Mononuclear cell (primary cell): ENCODE data around the gene GULP1. TPM values are rescaled to one million over a fixed set of nuclear protein-coding genes. Genes with fewer than 3 reads are reported as not detected.

Source experiments
- H3K27me3 ChIP-seq: 2 replicates; pipeline ENCODE4 v1.6.0; 2011; ENCODE audit warnings: low read length, control low read depth; ENCODE audit not compliant: insufficient read depth
- H3K4me1 ChIP-seq: 2 replicates; pipeline ENCODE4 v1.5.1; 2011; ENCODE audit warnings: mild to moderate bottlenecking, low read length, control low read depth; ENCODE audit not compliant: insufficient read depth
- H3K4me3 ChIP-seq: 2 replicates; pipeline ENCODE4 v1.5.1; 2011; ENCODE audit warnings: mild to moderate bottlenecking, low read length, moderate library complexity
- H3K9me3 ChIP-seq: 2 replicates; pipeline ENCODE4 v1.5.1; 2011; ENCODE audit warnings: low read depth, mild to moderate bottlenecking, control low read depth, low read length
- total RNA-seq: library from RNA; depleted of rRNA; stranded (reverse); fragments of >200 nt; gene quantifications from one replicate; pipeline ENCODE4 v1.2.3, GENCODE V29; 2012

Gene GULP1
- total RNA-seq, 1 donor, result under 0.01 TPM

DNA sequence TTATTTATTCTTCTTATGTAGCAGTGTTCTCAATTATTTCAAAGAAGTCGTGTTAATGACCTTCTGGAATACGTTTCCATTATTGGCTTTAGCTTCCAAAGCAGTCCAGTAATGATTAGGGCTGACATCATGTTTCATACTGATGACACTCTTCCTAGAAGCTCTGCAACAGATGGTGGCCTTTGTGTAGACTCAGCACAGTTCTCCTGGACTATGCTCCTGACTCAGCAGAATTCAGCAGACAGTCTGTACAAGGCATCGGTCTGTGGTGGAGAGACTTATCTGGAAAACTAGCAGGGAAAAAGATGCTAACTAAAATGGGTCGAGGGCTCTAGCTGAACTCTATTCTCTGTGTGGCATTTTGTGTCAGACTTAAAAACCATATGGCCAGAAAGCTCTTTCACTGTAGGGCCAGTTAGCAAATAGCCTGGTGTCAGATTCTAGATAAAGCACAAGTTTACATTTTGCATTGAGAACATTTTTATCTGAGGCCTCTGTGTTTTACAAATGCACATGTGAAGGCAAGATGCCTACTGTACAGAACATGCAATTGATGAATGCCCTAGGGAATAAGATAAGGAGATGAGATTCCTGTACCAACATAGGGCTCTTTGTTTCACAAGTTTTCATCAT, 35.1 kb downstream of the GULP1 start:
- Histone ChIP-seq H3K4me1 (no peaks in the 10 kb centered on the region), H3K9me3 (no peaks in the 10 kb centered on the region), H3K27me3 (no peaks in the 10 kb centered on the region), H3K4me3 (no peak overlapping the region)

GRCh38 chr2:188327518-188328213, 36.0 kb downstream of the GULP1 start:
- Histone ChIP-seq H3K4me1 (no peaks in the 10 kb centered on the region), H3K4me3 (no peak overlapping the region), H3K27me3 (no peaks in the 10 kb centered on the region), H3K9me3 (no peaks in the 10 kb centered on the region)

- no peaks in the 10 kb centered on the region for H3K9me3 ChIP-seq
- H3K27me3 ChIP-seq, result no peaks in the 10 kb centered on the region
- H3K4me1 ChIP-seq, result no peaks in the 10 kb centered on the region
- H3K4me3 ChIP-seq, result no peak overlapping the region
Observed at GRCh38 chr2:188328419-188328818, 36.7 kb downstream of the GULP1 start.

DNA sequence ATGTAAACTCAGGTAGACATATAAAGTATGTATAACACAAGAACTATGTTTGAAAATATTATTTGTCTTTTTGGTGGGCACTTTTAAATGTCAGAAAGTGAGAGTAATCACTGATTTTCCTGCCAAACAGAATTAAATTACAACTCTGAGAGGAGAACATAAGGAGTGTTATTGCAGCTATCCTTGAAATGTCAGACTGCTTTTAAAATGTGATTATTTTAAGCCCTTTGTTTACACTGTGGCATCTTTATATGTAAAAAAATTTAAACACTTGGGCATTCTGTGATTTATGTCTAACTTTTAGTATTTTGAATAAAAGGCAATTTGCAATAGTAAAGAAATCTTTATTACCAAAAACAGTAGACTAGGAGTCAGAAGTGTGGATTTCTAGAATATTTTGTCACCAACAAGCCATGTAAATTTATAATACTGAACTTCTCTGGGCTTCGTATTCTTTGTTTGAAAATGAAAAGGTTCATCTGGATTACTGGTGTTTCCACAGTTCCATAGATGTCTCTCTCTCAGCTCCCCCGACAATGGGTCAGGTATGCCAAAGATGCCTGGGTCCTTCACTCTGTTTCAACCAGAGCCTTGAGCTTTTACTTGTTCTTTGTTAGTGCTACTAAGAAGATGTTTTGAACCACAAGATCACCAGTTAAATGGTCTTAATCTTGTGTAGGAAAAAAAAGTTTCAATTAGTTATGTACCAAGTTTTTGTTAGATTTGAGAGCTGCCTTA, 38.8 kb downstream of the GULP1 start:
- Histone ChIP-seq H3K9me3 (no peaks in the 10 kb centered on the region), H3K27me3 (no peaks in the 10 kb centered on the region), H3K4me1 (no peaks in the 10 kb centered on the region), H3K4me3 (no peak overlapping the region)

GRCh38 chr2:188332619-188333018, 40.9 kb downstream of the GULP1 start:
- no peaks in the 10 kb centered on the region for H3K27me3 ChIP-seq
- no peaks in the 10 kb centered on the region for H3K4me1 ChIP-seq
- no peak overlapping the region for H3K4me3 ChIP-seq

DNA sequence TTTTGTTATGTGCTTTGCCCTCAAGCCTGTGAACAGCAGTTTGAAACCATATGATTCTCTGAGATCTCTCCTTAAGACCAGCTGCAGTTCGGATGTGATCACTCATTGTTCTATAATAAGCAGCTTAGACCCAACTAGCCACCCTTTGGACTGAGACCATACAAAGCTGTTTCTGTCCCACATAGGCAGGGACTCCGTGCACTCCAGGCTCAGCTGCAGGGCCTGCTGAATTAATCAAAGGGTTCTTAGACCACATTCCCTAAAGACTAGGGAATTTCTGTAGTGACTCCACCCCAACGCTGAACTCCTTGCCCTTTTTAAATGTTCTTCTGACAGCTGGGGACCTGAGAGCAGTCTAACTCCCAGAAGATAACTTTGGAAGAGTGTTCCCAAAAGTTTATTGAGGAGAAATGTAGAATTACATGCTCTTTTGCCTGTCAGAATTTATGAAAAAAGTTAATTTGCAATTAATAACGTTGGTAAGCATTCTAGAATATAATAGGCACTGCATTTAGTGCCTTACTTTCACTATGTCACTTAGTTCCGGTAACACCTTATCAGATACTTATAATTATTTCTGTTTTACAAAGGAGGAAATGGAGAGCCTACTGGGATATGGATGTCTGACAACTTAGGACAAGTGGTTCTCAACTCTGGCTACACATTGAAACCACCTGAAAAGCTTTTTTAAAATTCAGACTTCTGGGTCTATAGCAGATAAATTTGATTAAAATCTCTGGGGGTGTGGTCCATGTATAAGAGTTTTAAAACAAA, 42.3 kb downstream of the GULP1 start:
- H3K9me3 ChIP-seq, result no peaks in the 10 kb centered on the region

More at GRCh38 chr2:188332619-188333018, 40.9 kb downstream of the GULP1 start:
- H3K9me3 ChIP-seq, result no peaks in the 10 kb centered on the region

DNA sequence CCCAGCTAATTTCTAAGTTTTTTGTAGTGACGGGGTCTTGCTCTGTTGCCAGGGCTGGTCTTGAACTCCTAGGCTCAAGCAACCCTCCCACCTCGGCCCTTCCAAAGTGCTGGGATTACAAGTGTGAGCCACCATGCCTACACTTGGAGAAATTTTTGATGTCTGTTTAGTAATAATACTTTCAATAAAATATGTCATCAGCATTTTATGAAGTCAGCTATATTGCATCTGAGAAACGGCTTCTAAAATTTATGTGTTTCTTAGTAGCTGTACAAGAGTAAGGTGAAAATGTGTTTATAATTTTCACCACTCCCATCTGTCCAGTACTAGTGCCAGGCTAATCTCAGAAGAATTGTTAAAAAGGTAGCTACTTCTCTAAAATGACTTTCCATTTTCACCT, 46.8 kb downstream of the GULP1 start:
- Histone ChIP-seq H3K9me3 (no peaks in the 10 kb centered on the region), H3K4me3 (no peak overlapping the region), H3K27me3 (no peaks in the 10 kb centered on the region), H3K4me1 (no peaks in the 10 kb centered on the region)

More for the DNA sequence above, 42.3 kb downstream of the GULP1 start:
- Histone ChIP-seq H3K4me1 (no peaks in the 10 kb centered on the region), H3K4me3 (no peak overlapping the region), H3K27me3 (no peaks in the 10 kb centered on the region)

GRCh38 chr2:188340257-188340656, 48.6 kb downstream of the GULP1 start:
- Histone ChIP-seq H3K9me3 (no peaks in the 10 kb centered on the region), H3K4me1 (no peaks in the 10 kb centered on the region), H3K27me3 (no peaks in the 10 kb centered on the region), H3K4me3 (no peak overlapping the region)

DNA sequence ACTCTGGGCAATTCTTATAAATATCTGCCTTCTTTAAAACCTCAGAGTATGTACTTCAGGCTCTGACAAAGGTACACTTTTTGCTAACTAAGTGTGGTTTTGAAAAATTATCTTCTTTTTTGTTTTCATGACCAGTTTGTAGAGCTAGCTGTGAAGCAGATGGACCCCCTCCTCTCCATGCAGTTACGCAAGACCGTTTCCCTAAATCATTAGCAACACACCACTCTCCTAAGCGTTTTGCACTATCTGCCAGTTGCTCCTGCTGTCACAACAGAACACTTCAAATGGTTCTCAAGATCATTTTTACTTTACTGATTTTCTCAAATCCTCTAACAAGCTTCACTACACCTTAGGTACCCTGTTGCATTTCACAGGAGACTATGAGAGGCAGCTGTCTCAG, 53.3 kb downstream of the GULP1 start:
- Histone ChIP-seq H3K4me1 (no peaks in the 10 kb centered on the region), H3K9me3 (no peaks in the 10 kb centered on the region), H3K27me3 (no peaks in the 10 kb centered on the region), H3K4me3 (no peak overlapping the region)

GRCh38 chr2:188345426-188345825, 53.8 kb downstream of the GULP1 start:
- Histone ChIP-seq H3K9me3 (no peaks in the 10 kb centered on the region), H3K4me1 (no peaks in the 10 kb centered on the region), H3K27me3 (no peaks in the 10 kb centered on the region), H3K4me3 (no peak overlapping the region)

GRCh38 chr2:188345831-188346458, 54.3 kb downstream of the GULP1 start:
- Histone ChIP-seq H3K9me3 (no peaks in the 10 kb centered on the region), H3K27me3 (no peaks in the 10 kb centered on the region), H3K4me1 (no peaks in the 10 kb centered on the region), H3K4me3 (no peak overlapping the region)

DNA sequence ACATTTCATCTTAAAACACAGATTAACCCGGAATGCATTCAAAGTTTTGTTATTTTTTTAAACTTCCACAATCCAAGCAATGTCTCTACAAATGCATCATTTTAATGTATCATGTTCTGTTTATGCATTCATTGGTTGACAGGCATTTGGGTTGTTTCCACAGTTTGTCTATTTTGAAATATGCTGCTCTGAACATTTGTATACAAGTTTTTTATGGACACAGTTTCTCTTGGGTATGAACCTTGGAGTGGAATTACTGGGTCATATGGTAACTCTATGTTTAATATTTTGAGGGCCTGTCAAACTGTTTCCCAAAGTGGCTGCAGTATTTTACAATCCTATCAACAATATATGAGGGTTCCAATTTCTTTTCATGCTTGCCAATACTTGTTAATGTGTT, 57.3 kb downstream of the GULP1 start:
- H3K27me3 ChIP-seq, result no peaks in the 10 kb centered on the region
- no peak overlapping the region for H3K4me3 ChIP-seq
- no peaks in the 10 kb centered on the region for H3K4me1 ChIP-seq
- H3K9me3 ChIP-seq, result peaks cover 1% of the 10 kb centered on the region

- Histone ChIP-seq H3K4me3 (no peak overlapping the region), H3K9me3 (peaks cover 6% of the 10 kb centered on the region), H3K4me1 (no peaks in the 10 kb centered on the region), H3K27me3 (no peaks in the 10 kb centered on the region)
Observed at GRCh38 chr2:188353282-188353681, 61.6 kb downstream of the GULP1 start.

GRCh38 chr2:188360485-188361263, 69.0 kb downstream of the GULP1 start:
- Histone ChIP-seq H3K4me1 (no peaks in the 10 kb centered on the region), H3K9me3 (no peaks in the 10 kb centered on the region), H3K27me3 (no peaks in the 10 kb centered on the region), H3K4me3 (no peak overlapping the region)
